Parathyroid adenoma (tissue), 2 donors: Measurements from ENCODE around the gene MALRD1.

Experiments
- H2AFZ ChIP-seq: fragments of 300-600 bp; sonication (generic); one replicate; pipeline ENCODE4 v1.7.0; 2017; ENCODE audit warnings: antibody characterized with exemption, mild to moderate bottlenecking
- H3K27ac ChIP-seq: fragments of 300-600 bp; sonication (generic); one replicate; pipeline ENCODE4 v1.7.0; 2017
- H3K27me3 ChIP-seq: fragments of 300-600 bp; sonication (generic); one replicate; pipeline ENCODE4 v1.7.0; 2017; ENCODE audit warnings: low read length; ENCODE audit not compliant: control insufficient read depth, insufficient read depth
- H3K36me3 ChIP-seq: fragments of 300-600 bp; sonication (generic); one replicate; pipeline ENCODE4 v1.7.0; 2017; ENCODE audit warnings: low read length; ENCODE audit not compliant: control insufficient read depth, insufficient read depth
- H3K4me1 ChIP-seq: fragments of 300-600 bp; sonication (generic); one replicate; pipeline ENCODE4 v1.7.0; 2017; ENCODE audit warnings: control low read depth
- H3K4me2 ChIP-seq: fragments of 300-600 bp; sonication (generic); one replicate; pipeline ENCODE4 v1.7.0; 2017; ENCODE audit warnings: low read length
- H3K4me3 ChIP-seq: fragments of 300-600 bp; sonication (generic); one replicate; pipeline ENCODE4 v1.7.0; 2017; ENCODE audit warnings: low read depth, low read length
- H3K79me2 ChIP-seq: fragments of 300-600 bp; sonication (generic); one replicate; pipeline ENCODE4 v1.7.0; 2017; ENCODE audit warnings: control low read depth
- H3K9ac ChIP-seq: fragments of 300-600 bp; sonication (generic); one replicate; pipeline ENCODE4 v1.7.0; 2017; ENCODE audit warnings: mild to moderate bottlenecking
- H3K9me3 ChIP-seq: fragments of 300-600 bp; sonication (generic); one replicate; pipeline ENCODE4 v1.7.0; 2017; ENCODE audit warnings: low read length; ENCODE audit not compliant: control insufficient read depth
- CTCF ChIP-seq: fragments of 300-600 bp; sonication (generic); IDR thresholded peaks from one replicate; pipeline ENCODE4 v1.7.0; 2017; ENCODE audit warnings: antibody characterized with exemption, mild to moderate bottlenecking
- donor health status: primary hyperparathyroidism.

Gene MALRD1

GRCh38 chr10:19212590-19212989, 164.0 kb downstream of the MALRD1 start:
- no peak overlapping the region for H3K27ac ChIP-seq
- H3K27me3 ChIP-seq = no peaks in the 10 kb centered on the region

GRCh38 chr10:19221216-19221615, 172.6 kb downstream of the MALRD1 start:
- no peaks in the 10 kb centered on the region for H3K27me3 ChIP-seq
- H3K9ac ChIP-seq = no peak overlapping the region
- no peak overlapping the region for H3K4me2 ChIP-seq
- H3K4me3 ChIP-seq = no peak overlapping the region
- H3K9me3 ChIP-seq = no peaks in the 10 kb centered on the region
- H3K36me3 ChIP-seq = no peaks in the 10 kb centered on the region
- H2AFZ ChIP-seq = no peak overlapping the region
- TF ChIP-seq CTCF = no peak
- no peak overlapping the region for H3K27ac ChIP-seq
- no peaks in the 10 kb centered on the region for H3K4me1 ChIP-seq
- H3K79me2 ChIP-seq = no peaks in the 10 kb centered on the region

More at GRCh38 chr10:19212590-19212989, 164.0 kb downstream of the MALRD1 start:
- no peak overlapping the region for H3K4me2 ChIP-seq
- no peaks in the 10 kb centered on the region for H3K4me1 ChIP-seq
- no peak overlapping the region for H3K4me3 ChIP-seq
- no peaks in the 10 kb centered on the region for H3K9me3 ChIP-seq
- H3K36me3 ChIP-seq = no peaks in the 10 kb centered on the region
- H3K79me2 ChIP-seq = no peaks in the 10 kb centered on the region
- no peak overlapping the region for H3K9ac ChIP-seq
- no peak for TF ChIP-seq CTCF
- H2AFZ ChIP-seq = no peak overlapping the region

- no peak for TF ChIP-seq CTCF
- Histone ChIP-seq H2AFZ (no peak overlapping the region), H3K9me3 (no peaks in the 10 kb centered on the region), H3K9ac (no peak overlapping the region), H3K4me1 (no peaks in the 10 kb centered on the region), H3K4me2 (no peak overlapping the region), H3K27ac (no peak overlapping the region), H3K36me3 (no peaks in the 10 kb centered on the region), H3K4me3 (no peak overlapping the region), H3K27me3 (no peaks in the 10 kb centered on the region), H3K79me2 (no peaks in the 10 kb centered on the region)
Measured at GRCh38 chr10:19226025-19226424, 177.4 kb downstream of the MALRD1 start.

- Histone ChIP-seq H3K79me2 (no peaks in the 10 kb centered on the region), H3K27ac (no peak overlapping the region), H2AFZ (no peak overlapping the region), H3K4me2 (no peak overlapping the region), H3K9ac (no peak overlapping the region), H3K4me1 (no peaks in the 10 kb centered on the region), H3K36me3 (no peaks in the 10 kb centered on the region), H3K9me3 (peaks cover 5% of the 10 kb centered on the region), H3K4me3 (no peak overlapping the region), H3K27me3 (no peaks in the 10 kb centered on the region)
- no peak for TF ChIP-seq CTCF
Measured at GRCh38 chr10:19231034-19231433, 182.4 kb downstream of the MALRD1 start.

- no peak for TF ChIP-seq CTCF
- Histone ChIP-seq H3K4me1 (no peaks in the 10 kb centered on the region), H3K79me2 (no peaks in the 10 kb centered on the region), H3K9me3 (no peaks in the 10 kb centered on the region), H3K4me3 (no peak overlapping the region), H2AFZ (no peak overlapping the region), H3K36me3 (no peaks in the 10 kb centered on the region), H3K4me2 (no peak overlapping the region), H3K9ac (no peak overlapping the region), H3K27ac (no peak overlapping the region), H3K27me3 (no peaks in the 10 kb centered on the region)
Measured at GRCh38 chr10:19245889-19246752, 197.5 kb downstream of the MALRD1 start.
